Smooth muscle cell (in vitro differentiated cells): ENCODE data around the gene ERC2. TPM values are rescaled to one million over a fixed set of nuclear protein-coding genes. Genes with fewer than 3 reads are reported as not detected.

Experiments used
- DNase-seq: peaks from one replicate; lab custom pipeline; 2025; ENCODE audit not compliant: unreplicated experiment; lab: John Stamatoyannopoulos, UW
- H2AFZ ChIP-seq: fragments of 200-600 bp; sonication (generic); 2 replicates; pipeline ENCODE4 v1.6.0; 2016; ENCODE audit warnings: antibody characterized with exemption, low read depth, mild to moderate bottlenecking
- H3F3A ChIP-seq: fragments of 200-600 bp; sonication (generic); 2 replicates; pipeline ENCODE4 v1.6.0; 2017; ENCODE audit warnings: antibody characterized with exemption, low read depth
- H3K27ac ChIP-seq: fragments of 200-600 bp; sonication (generic); 2 replicates; pipeline ENCODE4 v1.5.1; 2016; ENCODE audit warnings: low read depth, mild to moderate bottlenecking
- H3K27me3 ChIP-seq: fragments of 200-600 bp; sonication (generic); 2 replicates; pipeline ENCODE4 v1.6.1; 2016; ENCODE audit warnings: low read depth, mild to moderate bottlenecking
- H3K36me3 ChIP-seq: fragments of 200-600 bp; sonication (generic); 2 replicates; pipeline ENCODE4 v1.5.1; 2016; ENCODE audit warnings: low read depth
- H3K4me1 ChIP-seq: fragments of 200-600 bp; sonication (generic); 2 replicates; pipeline ENCODE4 v1.5.1; 2016; ENCODE audit warnings: low read depth
- H3K4me2 ChIP-seq: fragments of 200-600 bp; sonication (generic); 2 replicates; pipeline ENCODE4 v1.6.0; 2016; ENCODE audit warnings: mild to moderate bottlenecking
- H3K4me3 ChIP-seq: fragments of 200-600 bp; sonication (generic); 2 replicates; pipeline ENCODE4 v1.5.1; 2016; ENCODE audit warnings: mild to moderate bottlenecking
- H3K79me2 ChIP-seq: fragments of 200-600 bp; sonication (generic); 2 replicates; pipeline ENCODE4 v1.6.0; 2016; ENCODE audit warnings: low read depth, mild to moderate bottlenecking
- H3K9ac ChIP-seq: fragments of 200-600 bp; sonication (generic); 2 replicates; pipeline ENCODE4 v1.6.0; 2016; ENCODE audit warnings: low read depth
- H3K9me3 ChIP-seq: fragments of 200-600 bp; sonication (generic); replicated peaks from 2 replicates; pipeline ENCODE4 v1.5.1; 2016; ENCODE audit warnings: low read depth
- H4K20me1 ChIP-seq: fragments of 200-600 bp; sonication (generic); 2 replicates; pipeline ENCODE4 v1.6.0; 2016; ENCODE audit warnings: low read depth
- CTCF ChIP-seq: fragments of 200-600 bp; sonication (generic); IDR thresholded peaks from 2 replicates; pipeline ENCODE4 v1.5.1; 2017; ENCODE audit warnings: borderline replicate concordance, mild to moderate bottlenecking, antibody characterized with exemption; ENCODE audit not compliant: insufficient read depth, poor library complexity, severe bottlenecking
- WGBS: methylation state at CpG from one replicate; pipeline ENCODE4 v1.1.7; 2016; ENCODE audit warnings: low lambda C conversion rate; 5-methylcytosine and 5-hydroxymethylcytosine counted together
- polyA plus RNA-seq: library from polyadenylated mRNA; unstranded; fragments of >200 nt; fragmentation: Nextera tagmentation; extraction: Ambion mirVana; gene quantifications from 2 replicates; pipeline ENCODE4 v1.2.1, GENCODE V29; 2016
- total RNA-seq: library from RNA; depleted of rRNA; stranded (reverse); fragments of >200 nt; gene quantifications from 2 replicates; pipeline ENCODE4 v1.2.3, GENCODE V29; 2014

Gene ERC2
- total and polyA plus RNA-seq, 2 experiments from 2014 or later = 1.1 TPM; not detected in 1

GRCh38 chr3:55474213-55474632, 994.0 kb downstream of the ERC2 start:
- peaks cover 27% of the 10 kb centered on the region for H4K20me1 ChIP-seq
- TF ChIP-seq CTCF = no peak

GRCh38 chr3:55473788-55474187, 994.5 kb downstream of the ERC2 start:
- no peak overlapping the region for H3K4me2 ChIP-seq
- peaks cover 27% of the 10 kb centered on the region for H4K20me1 ChIP-seq
- no peaks in the 10 kb centered on the region for H3K4me1 ChIP-seq
- no peak for DNase-seq
- no peak overlapping the region for H3K4me3 ChIP-seq
- no peaks in the 10 kb centered on the region for H3K27me3 ChIP-seq
- H3K79me2 ChIP-seq = peaks cover 13% of the 10 kb centered on the region
- 96% methylated on average over 6 of the region's 6 CpGs for WGBS
- no peak overlapping the region for H3K9ac ChIP-seq
- H2AFZ ChIP-seq = no peak overlapping the region
- no peak for TF ChIP-seq CTCF
- H3F3A ChIP-seq = peaks cover 3% of the 10 kb centered on the region
- no peak overlapping the region for H3K27ac ChIP-seq
- peaks cover 5% of the 10 kb centered on the region for H3K36me3 ChIP-seq
- no peaks in the 10 kb centered on the region for H3K9me3 ChIP-seq

More at GRCh38 chr3:55474213-55474632, 994.0 kb downstream of the ERC2 start:
- Histone ChIP-seq H3K27ac (no peak overlapping the region), H3K4me1 (no peaks in the 10 kb centered on the region), H3K27me3 (no peaks in the 10 kb centered on the region), H3K36me3 (peaks cover 5% of the 10 kb centered on the region), H3K9ac (no peak overlapping the region), H3K79me2 (peaks cover 17% of the 10 kb centered on the region), H3K9me3 (no peaks in the 10 kb centered on the region), H3K4me2 (no peak overlapping the region), H3F3A (peaks cover 3% of the 10 kb centered on the region), H3K4me3 (no peak overlapping the region), H2AFZ (no peak overlapping the region)
- 87% methylated on average over 23 of the region's 44 CpGs for WGBS
- no peak for DNase-seq

GRCh38 chr3:55471522-55472280, 996.6 kb downstream of the ERC2 start:
- Histone ChIP-seq H3K9ac (no peak overlapping the region), H3K36me3 (peaks cover 5% of the 10 kb centered on the region), H3K4me1 (peaks cover 5% of the 10 kb centered on the region)

More at GRCh38 chr3:55471522-55472280, 996.6 kb downstream of the ERC2 start:
- Histone ChIP-seq H3K79me2 (peaks cover 3% of the 10 kb centered on the region), H4K20me1 (peaks cover 22% of the 10 kb centered on the region), H3K4me2 (no peak overlapping the region), H2AFZ (no peak overlapping the region), H3K27ac (no peak overlapping the region), H3K27me3 (no peaks in the 10 kb centered on the region), H3K4me3 (no peak overlapping the region), H3F3A (peaks cover 3% of the 10 kb centered on the region), H3K9me3 (no peaks in the 10 kb centered on the region)
- no peak for TF ChIP-seq CTCF
- no peak for DNase-seq
- WGBS = 88% methylated on average over 8 of the region's 8 CpGs
